BJ (cell line): ENCODE data around the gene KCNJ1. TPM values are rescaled to one million over a fixed set of nuclear protein-coding genes. Genes with fewer than 3 reads are reported as not detected.
A peak's percentile ranks its signal among the peaks of the same experiment; 100 is the strongest.

ENCODE experiments used
- CTCF ChIA-PET: fragments of 350-600 bp; formaldehyde crosslinking; extraction: SDS; loops from one replicate; lab custom pipeline; 2021; ENCODE audit warnings: antibody characterized with exemption, inconsistent platforms; lab: Yijun Ruan, JAX
- POLR2A ChIA-PET: fragments of 300-600 bp; sonication (Branson Sonifier 250); formaldehyde crosslinking; extraction: SDS; loops from one replicate; lab custom pipeline; 2021; ENCODE audit warnings: antibody characterized with exemption; lab: Charles Lee
- DNase-seq: peaks from one replicate; pipeline ENCODE4 v3.0.0-alpha.2; 2011; ENCODE audit warnings: low read depth
- H3K27me3 ChIP-seq: 2 replicates; pipeline ENCODE4 v1.6.0; 2011; ENCODE audit warnings: low read length; ENCODE audit not compliant: control insufficient read depth, insufficient read depth
- H3K36me3 ChIP-seq: 2 replicates; pipeline ENCODE4 v1.5.1; 2011; ENCODE audit warnings: low read length; ENCODE audit not compliant: control insufficient read depth, insufficient read depth
- H3K4me3 ChIP-seq: 2 replicates; pipeline ENCODE4 v1.5.1; 2011; ENCODE audit warnings: low read depth, mild to moderate bottlenecking, control low read depth, low read length
- CTCF ChIP-seq: IDR thresholded peaks from 2 replicates; pipeline ENCODE4 v1.5.1; 2011; ENCODE audit warnings: low read depth, mild to moderate bottlenecking, control low read depth, inconsistent platforms, low read length, moderate library complexity; ENCODE audit not compliant: insufficient read depth
- polyA plus RNA-seq: library from polyadenylated mRNA; depleted of rRNA; stranded (reverse); fragments of >200 nt; gene quantifications from 2 replicates; pipeline ENCODE4 v1.2.3, GENCODE V29; 2011

KCNJ1 gene
- polyA plus RNA-seq, 1 experiment, result not detected

- no peak for DNase-seq
- no peaks in the 10 kb centered on the region for H3K36me3 ChIP-seq
- CTCF ChIA-PET, result interaction anchor here (1.1 to 11.0 kb wide), 5 partner anchors 9 to 63 kb away, joined by 3 to 253 read pairs (median 15); no protein-coding TSS in a partner anchor
- no peak for TF ChIP-seq CTCF
- POLR2A ChIA-PET, result no interaction called here
- H3K4me3 ChIP-seq, result no peak overlapping the region
- H3K27me3 ChIP-seq, result peaks cover 27% of the 10 kb centered on the region
Measured at GRCh38 chr11:128892866-128893565, 25.9 kb upstream of the KCNJ1 start.

- H3K36me3 ChIP-seq, result no peaks in the 10 kb centered on the region
- peaks cover 27% of the 10 kb centered on the region for H3K27me3 ChIP-seq
- ChIA-PET CTCF (interaction anchor here (1.1 to 11.0 kb wide), 4 partner anchors 7 to 64 kb away, joined by 3 to 253 read pairs (median 19); no protein-coding TSS in a partner anchor), POLR2A (no interaction called here)
- no peak for DNase-seq
- TF ChIP-seq CTCF, result no peak
- no peak overlapping the region for H3K4me3 ChIP-seq
Measured at GRCh38 chr11:128891913-128892398, 24.9 kb upstream of the KCNJ1 start.

GRCh38 chr11:128890543-128891368 is 23.7 kb upstream of the KCNJ1 start, which contains the start of gene KCNJ5:
Gene KCNJ5, plus strand, starts transcription at chr11:128891356. Its CDS starts 19,918 bp downstream, at chr11:128911274.
- Histone ChIP-seq H3K36me3 (no peaks in the 10 kb centered on the region), H3K4me3 (peak within 1 kb of the TSS; percentile 39), H3K27me3 (peaks cover 32% of the 10 kb centered on the region)
- ChIA-PET CTCF (interaction anchor here (0.7 to 11.0 kb wide), 4 partner anchors 11 to 165 kb away, joined by 3 to 253 read pairs (median 14); no protein-coding TSS in a partner anchor), POLR2A (interaction anchor here (0.7 to 0.8 kb wide), 2 partner anchors 18 to 66 kb away, joined by 3 to 4 read pairs; no protein-coding TSS in a partner anchor)
- TF ChIP-seq CTCF, result no peak
- DNase-seq, result no peak

GRCh38 chr11:128890216-128890542 is 23.1 kb upstream of the KCNJ1 start:
- H3K4me3 ChIP-seq, result peak overlapping the region; percentile 39
- no peak for DNase-seq
- POLR2A ChIA-PET, result interaction anchor here (0.7 to 0.8 kb wide), 2 partner anchors 18 to 67 kb away, joined by 3 to 4 read pairs; no protein-coding TSS in a partner anchor
- no peak for TF ChIP-seq CTCF
- CTCF ChIA-PET, result interaction anchor here (0.7 to 11.0 kb wide), 4 partner anchors 11 to 164 kb away, joined by 3 to 253 read pairs (median 14); no protein-coding TSS in a partner anchor
- H3K36me3 ChIP-seq, result no peaks in the 10 kb centered on the region
- peaks cover 32% of the 10 kb centered on the region for H3K27me3 ChIP-seq
